Left ventricle myocardium inferior (tissue), 1 donor: ENCODE measurements around the gene GRID1. TPM values are rescaled to one million over a fixed set of nuclear protein-coding genes. Genes with fewer than 3 reads are reported as not detected.

Source experiments
- DNase-seq: peaks from one replicate; pipeline ENCODE4 v3.0.0-alpha.2; 2020
- H3K27ac ChIP-seq: fragments of 200-600 bp; replicated peaks from 2 replicates; pipeline ENCODE4 v1.8.0; 2021
- H3K27me3 ChIP-seq: fragments of 200-600 bp; 2 replicates; pipeline ENCODE4 v1.8.0; 2021; ENCODE audit warnings: low read depth
- H3K36me3 ChIP-seq: fragments of 200-600 bp; 2 replicates; pipeline ENCODE4 v1.8.0; 2021
- H3K4me1 ChIP-seq: fragments of 200-600 bp; 2 replicates; pipeline ENCODE4 v1.8.0; 2021
- H3K4me3 ChIP-seq: fragments of 200-600 bp; 2 replicates; pipeline ENCODE4 v1.8.0; 2021; ENCODE audit warnings: mild to moderate bottlenecking, moderate library complexity
- H3K9me3 ChIP-seq: fragments of 200-600 bp; replicated peaks from 2 replicates; pipeline ENCODE4 v1.8.0; 2021
- CTCF ChIP-seq: fragments of 200-600 bp; IDR thresholded peaks from 2 replicates; pipeline ENCODE4 v1.8.0; 2021; ENCODE audit warnings: antibody characterized with exemption, mild to moderate bottlenecking, borderline replicate concordance
- intact Hi-C: fragments of 100-400 bp; cut with micrococcal nuclease; formaldehyde crosslinking; loops from one replicate; pipeline ENCODE4 v1.11.0; 2022
- total RNA-seq: library from RNA; stranded (reverse); fragmentation: NEBNext Ultra II Directional; extraction: Animal tissue kit (Norgen Biotek cat#: 25700); gene quantifications from one replicate; pipeline ENCODE4 v1.2.1, GENCODE V29; 2021
- donor health status: DM: no; HTN: yes; CAD: no; lungs with severe emphysema.

GRID1 gene
- total RNA-seq, 1 donor from 2014 or later, result 1.6 TPM

GRCh38 chr10:86331861-86332260 lies 34.7 kb downstream of the GRID1 start:
- no peaks in the 10 kb centered on the region for H3K36me3 ChIP-seq
- peaks cover 24% of the 10 kb centered on the region for H3K27me3 ChIP-seq
- no peaks in the 10 kb centered on the region for H3K9me3 ChIP-seq
- DNase-seq, result no peak
- no peaks in the 10 kb centered on the region for H3K4me1 ChIP-seq
- H3K4me3 ChIP-seq, result no peak overlapping the region
- intact Hi-C loops, result no loop called here
- H3K27ac ChIP-seq, result no peak overlapping the region
- TF ChIP-seq CTCF, result no peak

- no peaks in the 10 kb centered on the region for H3K36me3 ChIP-seq
- H3K27me3 ChIP-seq, result peaks cover 24% of the 10 kb centered on the region
- H3K9me3 ChIP-seq, result no peaks in the 10 kb centered on the region
- no peak for TF ChIP-seq CTCF
- no peaks in the 10 kb centered on the region for H3K4me1 ChIP-seq
- H3K4me3 ChIP-seq, result no peak overlapping the region
- no peak overlapping the region for H3K27ac ChIP-seq
- intact Hi-C loops, result no loop called here
- DNase-seq, result no peak
Measured at GRCh38 chr10:86330778-86331763, 35.5 kb downstream of the GRID1 start.

GRCh38 chr10:86329896-86330680 lies 36.5 kb downstream of the GRID1 start:
- DNase-seq, result no peak
- Histone ChIP-seq H3K36me3 (no peaks in the 10 kb centered on the region), H3K27me3 (peaks cover 28% of the 10 kb centered on the region), H3K4me1 (no peaks in the 10 kb centered on the region), H3K9me3 (no peaks in the 10 kb centered on the region), H3K27ac (no peak overlapping the region), H3K4me3 (no peak overlapping the region)
- intact Hi-C loops, result no loop called here
- TF ChIP-seq CTCF, result no peak

- Histone ChIP-seq H3K27ac (no peak overlapping the region), H3K36me3 (no peaks in the 10 kb centered on the region), H3K4me3 (no peak overlapping the region), H3K9me3 (no peaks in the 10 kb centered on the region), H3K27me3 (peaks cover 32% of the 10 kb centered on the region), H3K4me1 (no peaks in the 10 kb centered on the region)
- intact Hi-C loops, result no loop called here
- DNase-seq, result no peak
- TF ChIP-seq CTCF, result no peak
Measured at GRCh38 chr10:86329093-86329710, 37.4 kb downstream of the GRID1 start.

GRCh38 chr10:86327954-86328725 lies 38.5 kb downstream of the GRID1 start:
- Histone ChIP-seq H3K9me3 (no peaks in the 10 kb centered on the region), H3K4me1 (no peaks in the 10 kb centered on the region), H3K36me3 (no peaks in the 10 kb centered on the region), H3K27ac (no peak overlapping the region), H3K27me3 (peaks cover 37% of the 10 kb centered on the region), H3K4me3 (no peak overlapping the region)
- no peak for TF ChIP-seq CTCF
- intact Hi-C loops, result no loop called here
- no peak for DNase-seq
